Stimulated activated CD8-positive, alpha-beta memory T cell treated with anti-CD3 and anti-CD28 coated beads, Interleukin-15, amount 100 ng/mL, for 4 hours (primary cell): ENCODE results near the gene TKFC.

Experiments
- DNase-seq, 2 donors: peaks; one replicate each; pipeline ENCODE4 v3.0.0-alpha.2; 2020; ENCODE audit warnings: low read depth in 2 of 2

TKFC gene

DNA sequence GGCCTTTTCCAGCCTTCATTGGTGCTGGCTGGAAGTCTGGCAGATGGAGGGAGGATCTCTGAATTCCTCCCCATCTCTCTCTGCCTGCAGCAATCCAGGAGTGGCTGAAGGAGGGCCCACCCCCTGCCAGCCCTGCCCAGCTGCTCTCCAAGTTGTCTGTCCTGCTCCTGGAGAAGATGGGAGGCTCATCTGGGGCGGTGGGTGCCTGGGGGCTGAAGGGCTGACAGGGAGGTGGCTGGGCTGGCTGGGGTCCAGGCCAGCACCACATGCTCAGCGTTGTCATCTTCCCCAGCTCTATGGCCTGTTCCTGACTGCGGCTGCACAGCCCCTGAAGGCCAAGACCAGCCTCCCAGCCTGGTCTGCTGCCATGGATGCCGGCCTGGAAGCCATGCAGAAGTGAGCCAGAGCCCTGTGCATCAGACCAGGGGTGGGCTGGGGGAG, 12.2 kb downstream of the TKFC start:
- DNase-seq = no peak

DNA sequence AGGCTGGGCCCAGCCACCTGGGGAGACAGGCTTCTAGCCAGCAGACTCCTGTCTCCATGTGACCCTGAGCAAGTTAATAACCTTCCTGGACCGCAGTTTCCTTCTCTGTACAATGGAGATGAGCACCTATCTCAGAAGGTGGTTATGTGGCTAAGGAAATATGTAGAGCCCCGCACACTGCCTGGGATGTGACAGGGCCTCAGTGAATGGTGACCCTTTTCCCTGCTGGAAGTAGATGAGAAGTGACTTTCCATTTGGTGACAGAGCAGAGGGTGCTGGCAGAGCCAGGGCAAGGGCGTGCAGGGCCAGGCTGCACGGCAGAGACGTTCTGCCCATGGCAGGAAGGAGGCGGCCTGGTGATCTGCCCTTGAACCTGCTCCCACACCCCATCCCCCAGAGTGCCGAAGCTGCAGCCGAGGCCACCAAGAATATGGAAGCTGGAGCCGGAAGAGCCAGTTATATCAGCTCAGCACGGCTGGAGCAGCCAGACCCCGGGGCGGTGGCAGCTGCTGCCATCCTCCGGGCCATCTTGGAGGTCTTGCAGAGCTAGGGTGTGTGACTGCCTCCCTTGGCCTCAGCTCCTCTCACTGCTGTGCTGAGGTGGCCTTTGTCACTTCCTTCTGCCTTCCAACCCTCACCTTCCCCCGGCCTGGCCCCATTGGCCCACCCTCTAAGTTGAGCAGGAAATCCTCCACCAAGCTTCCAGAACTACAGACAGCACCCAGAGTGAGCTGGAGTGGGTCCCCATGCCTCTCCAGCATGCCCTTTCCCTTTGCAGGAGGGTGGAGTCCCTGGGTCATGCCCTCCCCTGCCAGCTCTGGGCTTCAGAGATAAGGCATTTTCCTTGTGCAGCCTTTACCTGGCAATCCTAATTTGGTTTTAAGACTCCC, 13.2 kb downstream of the TKFC start:
- DNase-seq = no peak

DNA sequence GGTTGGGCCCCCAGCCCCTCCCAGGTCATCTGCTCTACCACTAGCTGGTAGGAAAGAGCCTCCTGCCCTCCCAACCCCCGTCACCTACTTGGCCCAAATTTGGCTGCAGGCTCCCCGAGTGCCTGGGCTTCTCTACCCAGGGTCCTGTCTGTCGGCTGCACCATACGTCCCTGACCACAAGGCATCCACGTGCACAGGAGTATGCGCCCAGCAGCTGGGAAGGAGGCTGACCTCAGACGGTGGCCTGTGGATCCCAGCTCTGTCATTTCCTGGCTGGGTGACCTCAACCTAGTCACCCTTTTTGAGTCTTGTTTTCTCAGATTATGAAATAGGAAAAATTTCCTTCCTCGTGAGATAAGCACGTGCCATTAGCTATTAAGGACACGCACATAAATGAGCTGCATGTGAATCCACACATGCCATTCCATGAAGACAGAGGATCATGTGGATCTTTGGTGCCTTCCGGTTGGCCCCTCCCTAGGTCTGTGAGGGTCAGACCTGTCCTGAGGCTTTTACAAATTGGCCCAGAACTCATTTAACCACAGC, 15.0 kb downstream of the TKFC start:
- DNase-seq = no peak

DNA sequence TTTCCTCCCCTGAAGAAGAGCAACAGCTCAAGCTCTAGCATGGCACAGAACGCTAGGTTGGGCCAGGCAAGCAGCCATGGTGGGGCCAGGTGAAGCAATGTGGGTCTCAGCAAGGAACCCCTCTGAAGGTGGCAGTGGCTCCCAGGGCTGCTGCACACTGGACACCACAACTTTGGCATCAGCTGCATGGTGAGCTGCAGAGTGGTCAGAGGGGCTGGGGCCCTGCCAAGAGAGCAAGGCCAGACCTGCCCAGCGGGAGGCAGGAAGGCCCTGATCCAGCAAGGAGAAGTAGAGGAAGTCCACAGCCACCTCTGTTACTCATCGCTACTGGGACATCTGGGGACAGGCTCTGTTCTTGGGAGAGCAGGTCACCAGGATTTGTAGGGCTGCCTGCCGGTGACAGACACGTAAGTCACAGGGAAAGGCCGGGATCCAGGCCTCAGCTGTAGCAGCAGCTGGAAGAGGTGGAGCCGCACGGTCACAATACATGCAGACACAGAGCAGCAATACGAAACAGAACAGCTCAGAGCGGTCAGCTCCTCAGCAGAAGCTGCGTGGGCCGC, 16.2 kb downstream of the TKFC start:
- DNase-seq = no peak

DNA sequence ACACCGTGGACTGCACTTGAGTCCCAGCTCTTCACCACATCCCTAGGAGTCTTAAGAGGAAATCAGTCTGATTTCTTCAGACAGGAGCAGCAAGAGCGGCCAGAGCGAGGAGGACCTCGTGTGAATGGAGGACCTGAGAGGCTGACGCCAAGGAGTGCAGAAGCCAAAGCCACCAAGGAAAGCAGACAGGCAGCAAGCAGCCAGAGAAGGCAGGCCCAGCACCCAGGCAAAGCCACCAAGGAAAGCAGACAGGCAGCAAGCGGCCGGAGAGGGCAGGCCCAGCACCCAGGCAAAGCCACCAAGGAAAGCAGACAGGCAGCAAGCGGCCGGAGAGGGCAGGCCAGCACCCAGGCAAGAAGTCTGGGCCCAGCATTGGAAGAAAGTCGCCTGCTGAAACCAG, 16.9 kb downstream of the TKFC start:
- DNase-seq = no peak

DNA sequence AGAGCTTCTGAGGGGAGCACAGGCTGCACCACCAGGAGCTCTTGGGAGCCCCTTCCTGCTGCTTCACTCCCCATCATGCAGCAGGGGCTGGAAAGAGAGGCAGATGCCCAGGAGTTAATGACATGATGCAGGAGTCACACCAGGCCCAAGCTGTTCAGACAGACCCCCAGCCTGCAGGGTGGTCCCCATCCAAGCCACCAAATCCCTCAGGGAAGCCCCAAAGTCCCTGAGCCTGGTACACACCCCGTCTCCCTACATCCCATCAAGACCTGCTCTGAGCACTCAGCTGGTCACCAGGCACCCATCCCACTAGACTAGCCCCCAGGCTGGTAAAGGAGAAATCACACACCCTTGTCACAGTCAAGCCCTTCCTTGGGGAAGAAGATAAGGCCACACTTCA, 17.3 kb downstream of the TKFC start:
- DNase-seq = no peak

DNA sequence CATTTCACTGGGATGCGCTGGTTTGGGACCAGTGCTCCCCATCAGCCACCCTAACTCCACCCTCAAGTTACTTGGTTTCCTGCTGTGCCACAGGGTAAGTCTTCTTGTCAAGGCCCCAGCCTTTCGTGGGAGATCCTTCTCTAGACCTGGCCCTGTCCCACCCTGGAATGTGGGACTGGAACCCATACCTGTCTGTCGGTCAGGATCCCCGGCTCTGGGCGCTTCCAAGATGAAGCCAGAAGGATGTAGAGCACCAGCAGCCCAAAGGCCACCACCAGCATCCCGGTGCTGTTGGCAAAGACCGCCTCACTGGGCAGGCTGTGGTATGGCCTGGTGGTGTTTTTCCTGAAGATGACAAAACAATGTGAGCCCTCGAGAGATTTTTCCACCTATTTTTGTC, 17.8 kb downstream of the TKFC start:
- no peak for DNase-seq

DNA sequence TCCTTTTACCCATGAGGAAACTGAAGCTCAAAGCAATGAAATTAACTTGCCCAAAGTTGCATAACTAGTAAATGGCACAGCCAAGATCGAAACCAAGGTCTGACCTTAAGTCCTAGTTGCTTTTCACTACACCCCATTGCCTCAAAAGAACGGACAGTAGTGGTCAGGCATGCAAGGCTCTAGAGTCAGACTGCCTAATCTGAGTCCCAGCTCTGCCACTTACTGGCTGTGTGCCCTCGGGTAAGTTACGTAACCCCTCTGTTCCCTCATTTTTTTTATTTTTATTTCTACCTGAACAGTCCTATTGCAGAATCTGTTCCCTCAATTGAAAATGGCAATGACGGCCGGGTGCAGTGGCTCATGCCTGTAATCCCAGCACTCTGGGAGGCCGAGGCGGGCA, 19.0 kb downstream of the TKFC start:
- DNase-seq = no peak

DNA sequence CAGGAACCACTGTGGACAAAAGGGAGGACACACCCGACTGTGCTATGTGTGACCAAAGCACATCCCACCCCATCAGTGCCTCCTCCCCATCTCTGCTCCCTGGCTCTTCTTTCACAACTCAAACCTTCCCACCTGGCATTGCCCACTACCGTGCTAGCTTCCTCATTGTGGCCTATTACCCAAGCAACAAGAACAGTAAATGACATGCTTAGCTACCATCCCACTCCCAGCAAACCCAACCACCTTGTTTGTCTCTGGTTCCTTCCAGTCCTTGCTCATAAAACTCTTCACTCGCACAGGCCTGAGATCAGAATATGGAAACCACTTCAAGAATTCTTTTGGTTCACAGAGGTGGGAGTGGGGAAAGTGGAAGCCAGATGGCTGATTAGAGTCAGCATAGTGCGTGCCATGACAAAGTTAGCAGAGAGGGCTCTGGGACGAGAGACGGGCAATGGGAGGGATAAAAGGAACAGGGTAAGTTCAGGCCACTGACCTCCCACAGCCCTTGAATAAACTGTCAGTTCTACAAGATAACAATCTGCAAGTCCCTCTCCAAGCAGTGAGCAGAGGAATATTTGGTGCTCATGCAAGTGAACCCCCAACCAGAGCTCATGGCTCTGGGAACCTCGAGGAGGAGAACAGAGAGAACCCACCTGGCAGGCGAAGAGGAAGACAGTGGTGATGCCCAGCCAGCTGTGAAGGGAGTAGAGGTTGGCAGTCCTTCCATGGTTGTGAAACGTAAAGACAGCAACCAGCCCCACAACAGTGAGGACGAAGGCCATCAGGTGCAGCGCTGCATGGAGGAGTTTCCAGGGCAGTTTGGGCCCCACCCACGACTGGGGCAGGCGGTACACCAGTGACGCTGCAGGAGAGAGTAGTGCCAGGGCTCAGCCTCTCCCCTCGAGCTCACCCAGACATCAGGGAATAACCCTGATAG, 20.4 kb downstream of the TKFC start:
- no peak for DNase-seq

DNA sequence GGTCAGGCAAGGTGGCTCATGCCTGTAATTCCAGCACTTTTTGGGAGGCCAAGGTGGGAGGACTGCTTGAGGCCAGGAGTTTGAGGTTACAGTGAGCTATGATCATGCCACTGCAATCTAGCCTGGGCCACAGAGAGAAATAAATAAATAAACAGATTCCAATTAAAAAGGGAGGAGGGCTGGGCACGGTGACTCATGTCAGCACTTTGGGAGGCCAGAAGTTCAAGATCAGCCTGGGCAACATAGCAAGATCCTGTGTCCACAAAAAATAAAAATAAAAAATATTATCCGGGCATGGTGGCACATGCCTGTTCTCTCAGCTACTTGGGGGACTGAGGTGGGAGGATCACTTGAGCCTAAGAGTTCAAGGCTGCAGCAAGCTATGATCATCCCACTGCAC, 21.2 kb downstream of the TKFC start:
- no peak for DNase-seq

DNA sequence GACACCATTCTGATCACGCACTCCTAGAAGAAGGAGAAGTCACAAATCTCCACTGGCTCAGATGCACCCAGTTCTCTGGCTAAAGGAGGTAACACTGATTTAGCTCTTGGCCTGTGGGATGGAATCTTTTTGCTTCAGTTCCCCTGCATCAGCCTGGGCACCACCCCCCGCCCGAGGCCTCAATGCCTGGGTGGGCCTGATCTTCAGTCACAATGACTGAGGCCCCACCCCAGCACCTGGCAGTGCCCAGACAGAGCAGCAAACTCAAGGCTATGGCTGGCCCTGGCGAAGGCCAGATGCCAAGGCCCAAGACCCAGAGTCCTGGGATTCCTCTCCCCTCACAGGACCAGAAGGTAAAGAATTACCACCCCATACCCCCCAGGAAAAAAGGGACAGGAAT, 23.7 kb downstream of the TKFC start:
- DNase-seq = no peak

DNA sequence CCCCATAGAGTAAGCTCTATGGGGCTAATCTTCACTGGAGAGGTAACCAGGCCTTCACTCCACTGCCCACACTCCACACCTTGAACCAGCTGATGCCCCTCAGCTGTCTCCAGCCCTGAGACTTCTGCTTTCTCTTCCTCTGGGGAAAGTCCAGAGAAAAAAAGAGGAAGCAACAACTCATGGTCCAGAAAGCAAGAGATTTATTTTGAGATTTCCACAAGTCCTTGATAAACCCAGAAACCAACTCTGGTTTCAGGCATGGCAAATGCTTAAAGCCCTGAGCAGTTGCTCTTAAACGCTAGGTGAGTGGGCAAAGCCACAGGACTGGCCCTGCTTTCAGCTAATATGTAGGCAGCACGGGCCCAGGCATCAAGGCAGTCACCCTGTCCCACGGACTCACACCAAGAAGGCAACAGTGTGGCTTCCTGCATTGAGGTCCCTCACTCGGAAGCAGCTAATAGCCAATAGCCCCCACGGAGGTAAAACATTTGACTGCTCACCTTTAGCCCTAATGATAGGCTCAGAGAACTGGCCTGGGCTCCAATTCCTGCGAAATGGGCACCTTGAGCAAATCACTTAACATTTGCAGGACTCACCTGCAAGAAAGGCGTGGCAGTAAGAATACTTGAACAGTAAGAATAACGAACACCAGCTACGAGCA, 24.3 kb downstream of the TKFC start:
- no peak for DNase-seq

DNA sequence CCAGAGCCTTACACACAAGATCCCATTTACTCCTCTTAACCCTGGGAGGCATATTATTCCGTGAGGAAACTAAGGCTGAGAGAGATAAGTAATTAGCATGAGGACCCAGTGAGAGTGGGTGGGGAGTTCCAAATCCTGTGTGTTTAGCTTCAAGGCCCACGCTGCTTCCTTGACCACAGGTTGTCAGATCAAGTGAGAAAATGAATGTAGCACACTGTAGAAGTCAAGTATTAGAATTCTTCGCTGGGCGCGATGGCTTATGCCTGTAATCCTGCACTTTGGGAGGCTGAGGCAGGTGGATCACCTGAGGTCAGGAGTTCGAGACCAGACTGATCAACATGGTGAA, 24.8 kb downstream of the TKFC start:
- no peak for DNase-seq

DNA sequence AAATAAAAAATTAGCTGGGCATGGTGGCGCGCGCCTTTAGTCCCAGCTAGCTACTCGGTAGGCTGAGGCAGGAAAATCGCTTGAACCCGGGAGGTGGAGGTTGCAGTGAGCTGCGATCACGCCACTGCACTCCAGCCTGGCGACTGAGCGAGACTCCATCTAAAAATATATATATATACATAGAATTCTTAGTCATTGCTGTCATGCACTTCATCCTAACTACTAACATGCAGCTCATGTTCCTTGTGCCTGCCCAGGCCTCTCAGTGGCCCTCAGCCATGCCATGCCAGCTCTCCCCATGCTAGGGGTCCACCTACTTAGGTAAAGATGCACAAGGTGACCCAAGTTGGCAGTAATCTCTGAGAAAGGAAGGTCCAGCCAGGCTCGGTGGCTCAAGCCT, 25.5 kb downstream of the TKFC start:
- DNase-seq = no peak

DNA sequence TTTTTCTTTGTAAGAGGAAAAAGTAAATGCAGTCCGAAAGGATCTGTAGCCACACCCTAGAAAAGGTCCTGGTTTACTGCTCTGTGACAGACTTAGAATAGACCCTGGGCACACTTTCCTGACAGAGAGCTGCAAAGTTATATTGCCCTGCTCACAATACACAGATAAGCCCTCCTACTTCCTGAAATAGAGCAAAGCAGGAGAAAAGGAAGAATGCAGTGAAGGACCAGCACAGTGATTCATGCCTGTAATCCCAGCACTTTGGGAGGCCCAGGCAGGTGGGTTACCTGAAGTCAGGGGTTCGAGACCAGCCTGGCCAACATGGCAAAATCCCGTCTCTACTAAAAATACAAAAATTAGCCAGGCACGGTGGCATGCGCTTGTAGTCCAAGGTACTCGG, 26.5 kb downstream of the TKFC start:
- no peak for DNase-seq

DNA sequence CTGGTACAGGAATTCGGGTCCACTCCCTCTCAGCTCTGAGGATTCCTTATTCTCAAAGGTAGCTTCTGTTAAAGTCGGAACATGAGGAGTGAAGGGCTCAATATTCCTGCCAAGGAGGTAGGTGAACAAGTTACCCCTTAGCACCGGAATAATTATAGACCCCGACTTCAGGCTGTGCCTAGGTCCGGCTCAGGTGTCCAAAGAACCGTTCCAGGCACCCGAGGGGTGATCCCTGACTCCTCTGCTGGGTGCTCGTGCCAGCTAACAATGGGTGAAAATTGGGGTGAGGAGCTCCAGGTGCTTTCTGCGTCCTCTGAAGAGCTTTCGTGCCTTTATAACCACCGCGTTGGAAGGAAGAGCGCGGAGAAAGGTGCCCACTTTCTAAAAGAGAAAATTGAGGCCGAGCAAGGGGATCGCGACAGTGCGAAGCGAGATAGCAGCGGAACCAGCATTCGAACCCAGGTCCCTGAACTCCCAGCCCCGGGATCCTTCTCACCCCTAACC, 28.3 kb downstream of the TKFC start:
- DNase-seq = no peak

DNA sequence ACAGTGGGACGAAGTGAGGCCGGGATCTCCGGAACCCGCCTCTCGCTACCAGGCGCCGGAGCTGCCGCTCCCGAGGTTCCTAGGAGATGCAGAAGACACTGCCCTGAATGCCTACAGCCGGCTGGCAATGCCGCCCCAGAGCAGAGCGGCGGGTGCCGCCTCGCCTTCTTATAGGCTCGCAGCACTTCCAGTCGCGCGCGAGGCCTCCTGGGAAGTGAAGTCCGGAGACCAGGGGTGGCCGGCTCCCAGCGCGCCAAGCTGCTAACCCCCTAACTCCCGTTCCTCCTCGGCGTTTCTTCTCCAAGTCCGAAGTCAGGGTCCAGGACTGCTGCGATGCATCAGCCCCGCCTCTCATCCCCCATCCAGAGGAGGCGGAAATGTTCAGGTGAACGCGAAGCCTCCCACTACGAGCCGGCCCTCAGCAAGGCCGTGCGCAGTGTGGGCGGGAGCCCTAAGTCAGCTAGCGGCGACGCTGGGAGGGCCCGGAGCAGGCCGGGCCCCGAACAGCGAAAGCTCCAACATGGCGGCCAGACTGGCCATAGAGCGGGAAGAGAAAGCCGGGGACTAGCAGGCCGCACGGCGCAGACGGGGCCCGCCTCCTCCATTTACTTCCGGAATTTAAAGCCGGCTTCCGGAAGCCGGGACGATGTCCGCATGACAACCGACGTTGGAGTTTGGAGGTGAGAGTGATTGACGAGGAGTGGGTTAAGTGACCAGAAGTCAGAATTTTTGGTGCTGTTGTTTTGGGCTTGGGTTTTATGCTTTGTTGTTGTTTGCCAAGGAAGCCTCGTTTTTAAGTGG, 28.9 kb downstream of the TKFC start, which contains the start of the genes CYB561A3 and TMEM138:
TSS of gene CYB561A3 (minus strand) at position 142 of the 801 bp plus-strand sequence. CDS start 5,169 bp downstream, outside the sequence.
TSS of gene TMEM138 (plus strand) at position 634 of the 801 bp plus-strand sequence. CDS start 2,017 bp downstream, outside the sequence.
- DNase-seq = peak; percentile 76 to 77

DNA sequence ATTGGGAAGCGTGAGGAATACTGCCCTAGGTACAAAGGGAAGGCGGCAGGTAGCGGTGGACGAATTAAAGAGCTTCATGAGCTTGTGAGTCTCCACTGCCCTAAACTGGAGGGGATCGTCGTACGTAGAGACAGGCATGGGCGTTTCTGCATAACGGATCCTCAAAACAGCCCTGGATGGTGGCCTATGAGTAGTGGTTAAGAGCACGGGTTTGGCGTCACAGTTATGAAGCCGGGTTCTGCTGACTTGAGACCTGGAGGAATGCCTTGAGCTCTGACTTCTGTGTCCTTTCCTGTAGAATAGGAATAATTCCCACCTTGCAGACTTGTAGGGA, 29.5 kb downstream of the TKFC start:
- no peak for DNase-seq

DNA sequence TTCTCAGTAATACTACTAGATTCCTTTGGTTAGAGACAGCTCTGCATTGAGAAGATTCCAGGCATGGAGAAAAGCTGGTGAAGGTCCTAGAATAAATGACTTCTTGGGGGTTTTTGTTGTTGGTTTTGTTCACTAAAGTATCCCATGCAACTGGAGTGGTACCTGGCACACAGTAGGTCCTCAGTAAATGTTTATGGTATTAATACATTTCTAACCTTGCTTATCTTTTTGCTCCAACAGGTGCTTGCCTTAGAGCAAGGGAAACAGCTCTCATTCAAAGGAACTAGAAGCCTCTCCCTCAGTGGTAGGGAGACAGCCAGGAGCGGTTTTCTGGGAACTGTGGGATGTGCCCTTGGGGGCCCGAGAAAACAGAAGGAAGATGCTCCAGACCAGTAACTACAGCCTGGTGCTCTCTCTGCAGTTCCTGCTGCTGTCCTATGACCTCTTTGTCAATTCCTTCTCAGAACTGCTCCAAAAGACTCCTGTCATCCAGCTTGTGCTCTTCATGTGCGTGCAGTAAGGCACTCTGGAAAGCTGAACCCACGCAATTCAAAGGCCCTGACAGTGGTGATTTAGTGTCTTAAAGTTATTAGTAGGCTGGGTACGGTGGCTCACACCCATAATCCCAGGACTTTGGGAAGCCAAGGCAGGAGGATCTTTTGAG, 31.1 kb downstream of the TKFC start:
- DNase-seq = no peak

DNA sequence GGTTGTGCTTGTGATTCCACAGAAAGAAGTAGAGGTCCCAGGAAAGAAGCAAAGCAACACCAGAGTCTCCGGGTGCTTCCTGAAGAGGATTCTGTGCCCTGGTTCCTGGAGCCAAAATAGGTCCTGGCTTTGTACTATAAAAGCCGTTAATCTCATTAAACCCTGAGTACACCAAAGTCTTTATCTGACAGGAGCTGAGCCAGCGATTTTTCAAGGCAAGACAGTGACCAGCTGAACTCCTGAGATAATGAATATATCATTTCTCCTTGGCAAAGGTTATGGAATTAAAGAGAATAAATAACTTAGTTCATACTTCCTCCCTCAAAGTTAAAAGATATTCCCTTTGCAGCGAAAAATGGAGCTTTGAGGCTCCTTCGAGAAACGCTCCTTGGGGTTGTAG, 34.4 kb downstream of the TKFC start:
- no peak for DNase-seq
